DMS114 treated with DMSO at 0.1 percent for 48 hours (cell line): ENCODE measurements around the gene ZNRF2.

ENCODE experiments used
- DNase-seq: peaks from one replicate; lab custom pipeline; 2025; ENCODE audit not compliant: unreplicated experiment; lab: John Stamatoyannopoulos, UW

Gene ZNRF2

GRCh38 chr7:30284298-30285066 lies at the start of gene ZNRF2:
ZNRF2 (plus strand) TSS chr7:30284597; CDS start chr7:30285358, 761 bp downstream.
- DNase-seq, result peak; percentile 94

DNA sequence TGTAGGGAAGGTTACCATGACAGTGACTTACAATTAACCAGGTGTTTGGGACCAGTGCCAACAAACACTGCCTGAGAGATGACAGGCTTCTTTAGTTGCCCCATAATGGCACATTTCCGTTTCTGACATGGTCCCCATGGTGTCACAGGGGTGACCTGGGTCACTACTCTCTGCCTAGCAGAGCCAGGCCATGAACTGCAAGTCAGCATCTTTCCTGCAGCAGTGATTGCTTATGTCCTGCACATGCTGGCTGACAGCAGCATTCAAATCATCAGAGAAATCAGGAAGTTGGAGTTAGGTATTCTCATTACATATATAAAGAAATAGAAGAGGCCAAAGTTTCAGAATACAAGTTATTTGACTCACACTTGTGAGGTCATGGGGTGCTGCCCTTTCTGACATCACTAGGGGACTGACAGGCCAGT lies 47.1 kb upstream of the ZNRF2 start:
- no peak for DNase-seq

DNA sequence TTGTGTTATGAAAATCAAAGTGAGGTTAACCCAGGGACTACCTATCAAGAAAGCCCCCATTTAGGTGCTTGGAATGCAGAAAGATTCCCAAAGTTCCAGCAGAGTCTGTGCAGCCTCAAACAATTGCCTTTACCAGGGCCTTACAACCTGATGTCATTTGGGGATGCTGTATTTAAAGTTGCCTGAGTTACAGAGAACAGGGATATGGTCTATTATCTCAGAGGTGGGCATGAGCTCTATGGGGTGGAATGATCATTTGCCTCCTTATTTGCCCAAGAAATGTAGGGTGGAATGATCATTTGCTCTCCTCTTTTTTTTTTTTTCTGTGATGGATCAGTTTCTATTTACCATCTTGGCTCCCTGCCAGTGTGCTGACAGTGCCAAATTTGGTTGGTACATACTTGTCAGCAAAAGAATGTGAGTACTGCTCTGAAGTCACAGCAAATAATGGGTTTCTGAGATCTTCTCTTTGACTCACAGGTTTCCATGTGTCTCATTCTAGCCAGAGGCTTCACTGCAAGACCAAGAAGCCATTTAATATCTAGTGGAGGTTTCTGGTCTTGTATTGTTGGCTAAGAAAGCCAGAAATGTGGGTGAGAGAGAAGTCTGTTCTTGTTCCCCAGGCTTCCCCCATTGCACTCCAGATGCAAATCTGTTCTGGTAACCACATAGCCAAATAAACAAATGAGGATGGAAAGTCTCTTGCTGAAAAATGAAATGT lies 45.5 kb upstream of the ZNRF2 start:
- no peak for DNase-seq

DNA sequence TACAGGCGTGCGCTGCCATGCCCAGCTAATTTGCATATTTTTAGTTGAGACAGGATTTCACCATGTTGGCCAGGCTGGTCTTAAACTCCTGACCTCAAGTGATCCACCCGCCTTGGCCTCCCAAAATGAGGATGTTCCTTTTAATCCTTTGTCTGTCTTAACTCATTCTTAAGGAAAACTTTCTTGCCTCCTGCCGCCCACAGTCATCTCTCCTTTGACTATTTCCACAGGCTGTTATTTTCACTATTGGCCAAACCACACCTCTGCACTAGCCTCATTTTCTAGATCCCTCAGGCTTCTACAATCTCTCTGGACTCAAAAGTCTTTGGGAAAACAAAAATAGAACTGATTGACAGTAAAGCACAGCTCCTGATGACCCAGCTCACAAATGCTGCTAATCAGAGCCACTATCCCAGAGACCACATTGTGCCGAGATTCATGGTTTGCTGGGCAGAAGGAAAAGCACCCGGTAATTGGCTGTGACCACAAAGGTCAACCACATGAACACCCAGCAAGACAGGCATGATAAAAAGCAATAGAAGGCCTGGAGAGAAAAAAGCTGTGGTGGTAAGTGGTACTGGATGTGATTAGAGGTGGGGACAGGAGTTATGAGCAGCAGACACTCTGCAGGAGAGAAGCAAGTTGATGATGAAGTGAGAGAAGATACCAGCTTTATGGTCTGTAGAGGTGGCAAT lies 44.1 kb upstream of the ZNRF2 start:
- DNase-seq, result no peak

- no peak for DNase-seq
These were observed 42.6 kb upstream of the ZNRF2 start for GRCh38 chr7:30241767-30242166.

- no peak for DNase-seq
These were observed 40.1 kb upstream of the ZNRF2 start for GRCh38 chr7:30244340-30244739.

GRCh38 chr7:30245913-30246312 lies 38.5 kb upstream of the ZNRF2 start:
- no peak for DNase-seq

GRCh38 chr7:30246392-30246791 lies 38.0 kb upstream of the ZNRF2 start:
- no peak for DNase-seq

GRCh38 chr7:30247541-30248401 lies 36.6 kb upstream of the ZNRF2 start:
- DNase-seq, result no peak

GRCh38 chr7:30249316-30249715 lies 35.1 kb upstream of the ZNRF2 start:
- DNase-seq, result no peak

GRCh38 chr7:30249986-30250774 lies 34.2 kb upstream of the ZNRF2 start:
- DNase-seq, result no peak

DNA sequence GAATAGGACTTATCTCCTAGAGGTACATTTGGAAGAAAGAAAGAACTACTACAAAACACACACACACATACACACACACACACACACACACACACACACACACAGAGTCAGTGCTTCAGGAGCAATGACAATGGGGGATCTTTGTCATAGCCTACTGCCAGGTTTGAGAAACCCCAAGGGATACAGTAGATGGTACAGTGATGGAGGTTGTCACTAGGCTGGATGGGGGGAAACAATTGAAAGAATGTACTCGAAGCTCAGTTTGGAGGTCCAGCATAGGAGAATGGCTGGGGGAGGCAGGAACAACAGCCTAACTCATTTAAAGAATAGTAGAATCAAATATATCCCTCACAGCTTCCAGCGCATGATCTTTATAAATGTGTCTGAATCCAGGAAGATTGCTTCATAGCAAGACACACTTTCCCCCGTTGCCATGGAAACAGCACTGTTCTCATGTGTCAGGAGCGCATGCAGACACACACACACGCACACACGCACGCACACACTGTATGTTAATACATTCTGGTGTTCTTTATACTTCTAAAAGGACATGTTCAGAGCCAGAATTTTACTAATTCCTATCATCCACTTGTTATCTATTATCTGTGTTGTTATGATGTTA lies 32.6 kb upstream of the ZNRF2 start:
- DNase-seq, result no peak

DNA sequence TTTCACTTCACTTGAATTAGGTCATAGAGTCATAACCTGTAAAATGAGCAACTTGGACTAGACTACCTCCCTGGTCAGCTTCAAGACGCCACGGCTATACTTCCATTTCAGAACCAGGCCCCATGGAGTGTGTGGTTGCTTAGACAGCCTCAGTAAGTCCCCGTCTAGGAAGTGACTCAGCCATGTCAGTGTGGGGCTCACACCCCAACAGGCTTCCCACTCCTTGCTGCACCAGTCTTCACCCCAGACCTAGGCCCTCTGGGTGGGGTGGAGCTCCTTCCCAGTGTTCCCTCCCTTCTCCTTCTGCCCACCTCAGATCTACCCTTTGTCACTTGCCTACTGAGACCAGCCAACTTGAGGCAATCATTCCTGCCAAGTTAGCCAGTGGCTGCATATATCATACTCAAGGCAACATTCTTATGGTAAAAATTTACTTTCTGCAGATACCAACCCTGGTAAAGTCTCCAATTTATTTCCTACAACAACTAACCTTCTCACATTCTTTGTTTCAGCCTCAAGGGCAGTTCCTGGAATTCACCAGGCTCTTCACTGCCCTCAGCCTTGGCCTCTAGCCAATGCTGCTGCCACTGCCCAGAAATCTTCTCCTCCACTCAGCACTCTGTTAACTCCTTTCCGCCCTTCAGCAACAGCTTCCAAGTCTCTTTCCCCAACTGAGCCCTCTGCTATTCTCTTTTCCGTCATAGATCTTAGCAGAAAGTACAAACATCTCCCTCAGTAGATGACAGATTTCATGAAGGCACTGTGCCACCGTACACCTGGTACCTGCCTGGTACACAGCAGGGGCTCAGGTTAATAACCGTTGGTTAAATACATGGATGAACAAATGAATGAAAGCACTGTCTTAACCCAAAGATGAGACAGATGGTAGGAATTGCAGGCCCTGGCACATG lies 31.3 kb upstream of the ZNRF2 start:
- no peak for DNase-seq

- DNase-seq, result no peak
These were observed 30.6 kb upstream of the ZNRF2 start for GRCh38 chr7:30253796-30254165.

GRCh38 chr7:30254248-30254647 lies 30.1 kb upstream of the ZNRF2 start:
- DNase-seq, result no peak

DNA sequence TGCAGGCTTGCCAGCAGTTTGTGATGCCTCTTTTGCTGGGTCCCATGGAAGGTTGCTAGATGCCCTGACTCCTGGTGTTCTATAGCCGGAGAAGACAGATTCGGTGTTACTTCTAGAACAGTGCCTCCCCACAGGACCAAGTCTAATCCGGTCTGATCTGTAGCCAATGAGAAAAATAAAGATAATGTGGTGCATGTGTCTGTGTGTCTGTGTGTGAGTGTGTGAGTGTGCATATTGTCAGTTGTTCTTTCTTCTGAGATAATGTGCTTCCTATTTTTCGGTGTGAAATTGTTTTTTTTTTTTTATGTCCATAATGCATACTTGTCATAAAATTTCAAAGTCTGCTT lies 29.7 kb upstream of the ZNRF2 start:
- DNase-seq, result no peak

DNA sequence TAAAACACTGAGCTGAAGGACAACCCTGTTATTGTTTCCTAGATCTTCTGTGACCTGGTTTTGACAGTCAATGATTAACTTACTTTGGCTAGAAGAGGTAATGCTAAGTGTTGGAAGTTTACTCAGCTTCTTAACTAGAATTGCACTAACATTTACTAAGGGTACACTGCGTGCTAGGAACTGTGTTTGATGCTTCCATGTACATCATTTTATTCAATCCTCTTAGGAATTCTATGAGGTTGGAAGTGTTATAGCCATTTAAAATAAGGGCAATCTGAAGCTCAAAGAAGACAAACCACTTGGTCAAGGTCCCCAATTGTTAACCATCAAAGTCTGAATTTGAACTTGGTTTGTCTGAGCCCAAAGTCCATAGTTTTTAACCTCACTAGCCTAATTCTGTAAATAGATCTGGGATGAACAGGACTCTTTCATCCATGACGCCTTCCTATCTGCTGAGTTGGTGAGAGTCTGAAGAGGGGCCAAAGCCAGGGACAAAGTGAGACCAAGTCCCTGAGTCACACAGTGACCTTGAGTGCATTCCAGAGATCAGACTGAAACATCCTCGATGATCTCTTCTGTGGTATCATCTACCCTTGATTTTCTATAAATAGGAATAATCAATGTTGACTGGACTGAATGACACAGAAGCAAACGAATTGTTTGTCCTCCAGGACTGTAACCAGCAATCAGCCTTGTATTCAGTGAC lies 29.2 kb upstream of the ZNRF2 start:
- DNase-seq, result no peak

DNA sequence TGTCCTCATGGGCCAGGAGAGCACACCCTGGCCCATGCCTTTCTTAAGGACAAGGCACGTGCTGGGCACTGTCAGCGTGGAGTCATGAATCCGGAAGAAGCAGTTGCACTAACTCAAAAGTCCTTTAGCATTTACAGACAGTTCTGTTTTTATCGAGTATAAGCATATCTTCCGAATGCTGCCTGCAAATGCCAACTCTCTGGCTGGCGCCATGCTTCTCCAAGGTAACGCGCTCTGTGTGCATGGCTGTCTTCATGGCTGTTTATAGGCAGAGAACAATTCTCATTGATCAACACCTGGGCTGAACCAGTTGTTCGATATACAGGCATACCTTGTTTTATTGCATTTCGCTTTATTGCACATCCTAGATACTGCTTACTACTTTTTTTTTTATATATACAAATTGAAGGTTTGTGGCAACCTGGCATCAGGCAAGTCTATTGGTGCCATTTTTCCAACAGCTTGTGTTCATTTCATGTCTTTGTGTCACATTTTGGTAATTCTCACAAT lies 28.0 kb upstream of the ZNRF2 start:
- DNase-seq, result no peak
